Measurements from ENCODE around the gene ANGPTL2. TPM values are rescaled to one million over a fixed set of nuclear protein-coding genes. Genes with fewer than 3 reads are reported as not detected.

The ANGPTL2 gene
- total RNA-seq, 1 experiment from 2014 or later: 0.08 TPM

DNA sequence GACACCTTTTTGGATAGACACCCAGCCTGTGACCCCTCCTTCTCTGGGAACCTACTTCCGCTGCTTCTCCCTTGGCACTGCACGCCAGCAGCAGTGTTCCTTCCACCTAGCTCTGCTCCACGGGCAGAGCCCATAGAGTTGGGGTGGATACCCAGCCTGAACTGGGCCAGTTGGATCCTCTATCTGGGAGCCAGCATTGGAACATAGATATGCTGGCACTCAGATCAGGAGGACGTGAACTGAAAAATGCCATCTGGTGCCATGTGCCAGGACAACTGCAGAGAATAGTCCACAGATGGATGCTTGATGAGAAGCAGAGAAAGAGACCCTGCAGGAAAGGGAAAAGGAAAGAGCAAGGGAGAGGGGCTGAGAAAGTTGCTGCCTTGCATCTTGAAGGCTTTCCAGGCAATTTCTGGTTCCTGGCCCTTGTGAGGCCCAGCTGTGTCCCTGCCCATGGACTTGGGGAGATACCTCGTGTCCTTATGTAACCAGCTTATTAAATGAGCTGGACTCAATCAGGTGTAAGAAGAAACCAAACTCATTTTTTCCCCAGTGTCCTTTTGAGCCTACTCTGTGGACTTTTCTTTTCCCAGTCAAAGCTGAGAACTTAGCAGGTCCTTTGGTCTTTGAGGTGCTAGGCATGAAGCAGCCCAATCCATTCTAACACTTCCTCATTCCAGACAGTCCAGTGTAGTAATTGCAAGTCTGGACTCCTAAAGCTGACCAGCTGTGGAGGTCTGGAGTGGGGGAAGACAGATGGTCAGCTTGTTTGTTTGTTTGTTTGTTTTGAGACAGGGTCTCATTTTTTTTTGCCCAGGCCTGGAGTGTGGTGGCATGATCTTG lies 39.1 kb downstream of the ANGPTL2 start:
- ATAC-seq (no peak), DNase-seq (ENCODE audit: low read depth, low spot score) (no peak)
- no peak overlapping the region for H3K27ac ChIP-seq (ENCODE audit: low read length)
- no peaks in the 10 kb centered on the region for H3K4me1 ChIP-seq (ENCODE audit: control insufficient read depth, insufficient read depth, low read length)
- no peaks in the 10 kb centered on the region for H3K36me3 ChIP-seq (ENCODE audit: control insufficient read depth, insufficient read depth, low read length)
- no peak overlapping the region for H3K4me3 ChIP-seq (ENCODE audit: low read depth in 2 of 2, low read length in 2 of 2)
- in situ Hi-C loops (cut with HindIII; ENCODE audit: low pct_unique_long_range_greater_than_20kb, low sequenced_read_pairs): no loop called here
- H3K27me3 ChIP-seq (ENCODE audit: control insufficient read depth, insufficient read depth, low read length): no peaks in the 10 kb centered on the region
- intact Hi-C loops (cut with micrococcal nuclease; ENCODE audit: unreplicated experiment): no loop called here
- POLR2A ChIA-PET: interaction anchor here (0.6 kb wide), 1 partner anchor 114 kb away, joined by 3 read pairs; no protein-coding TSS in a partner anchor
- CTCF ChIA-PET: no interaction called here
- no TSS peak for BruUV-seq (replicated peaks)
- TF ChIP-seq POLR2AphosphoS5 (IDR thresholded peaks at IDR 0.05; ENCODE audit: low read depth, low read length) (no peak), CTCF (IDR thresholded peaks at IDR 0.05) (no peak), TCF7L2 (IDR thresholded peaks at IDR 0.05; ENCODE audit: low read depth, low read length) (no peak)
- TF ChIP-seq, protein P1, sequence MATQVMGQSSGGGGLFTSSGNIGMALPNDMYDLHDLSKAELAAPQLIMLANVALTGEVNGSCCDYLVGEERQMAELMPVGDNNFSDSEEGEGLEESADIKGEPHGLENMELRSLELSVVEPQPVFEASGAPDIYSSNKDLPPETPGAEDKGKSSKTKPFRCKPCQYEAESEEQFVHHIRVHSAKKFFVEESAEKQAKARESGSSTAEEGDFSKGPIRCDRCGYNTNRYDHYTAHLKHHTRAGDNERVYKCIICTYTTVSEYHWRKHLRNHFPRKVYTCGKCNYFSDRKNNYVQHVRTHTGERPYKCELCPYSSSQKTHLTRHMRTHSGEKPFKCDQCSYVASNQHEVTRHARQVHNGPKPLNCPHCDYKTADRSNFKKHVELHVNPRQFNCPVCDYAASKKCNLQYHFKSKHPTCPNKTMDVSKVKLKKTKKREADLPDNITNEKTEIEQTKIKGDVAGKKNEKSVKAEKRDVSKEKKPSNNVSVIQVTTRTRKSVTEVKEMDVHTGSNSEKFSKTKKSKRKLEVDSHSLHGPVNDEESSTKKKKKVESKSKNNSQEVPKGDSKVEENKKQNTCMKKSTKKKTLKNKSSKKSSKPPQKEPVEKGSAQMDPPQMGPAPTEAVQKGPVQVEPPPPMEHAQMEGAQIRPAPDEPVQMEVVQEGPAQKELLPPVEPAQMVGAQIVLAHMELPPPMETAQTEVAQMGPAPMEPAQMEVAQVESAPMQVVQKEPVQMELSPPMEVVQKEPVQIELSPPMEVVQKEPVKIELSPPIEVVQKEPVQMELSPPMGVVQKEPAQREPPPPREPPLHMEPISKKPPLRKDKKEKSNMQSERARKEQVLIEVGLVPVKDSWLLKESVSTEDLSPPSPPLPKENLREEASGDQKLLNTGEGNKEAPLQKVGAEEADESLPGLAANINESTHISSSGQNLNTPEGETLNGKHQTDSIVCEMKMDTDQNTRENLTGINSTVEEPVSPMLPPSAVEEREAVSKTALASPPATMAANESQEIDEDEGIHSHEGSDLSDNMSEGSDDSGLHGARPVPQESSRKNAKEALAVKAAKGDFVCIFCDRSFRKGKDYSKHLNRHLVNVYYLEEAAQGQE (IDR thresholded peaks at IDR 0.05; ENCODE audit: insufficient read depth in 1 of 2, low read depth in 2 of 2, low read length in 1 of 2): no peak
- no peaks in the 10 kb centered on the region for H3K9me3 ChIP-seq (ENCODE audit: control insufficient read depth, insufficient read depth, low read depth, low read length)

DNA sequence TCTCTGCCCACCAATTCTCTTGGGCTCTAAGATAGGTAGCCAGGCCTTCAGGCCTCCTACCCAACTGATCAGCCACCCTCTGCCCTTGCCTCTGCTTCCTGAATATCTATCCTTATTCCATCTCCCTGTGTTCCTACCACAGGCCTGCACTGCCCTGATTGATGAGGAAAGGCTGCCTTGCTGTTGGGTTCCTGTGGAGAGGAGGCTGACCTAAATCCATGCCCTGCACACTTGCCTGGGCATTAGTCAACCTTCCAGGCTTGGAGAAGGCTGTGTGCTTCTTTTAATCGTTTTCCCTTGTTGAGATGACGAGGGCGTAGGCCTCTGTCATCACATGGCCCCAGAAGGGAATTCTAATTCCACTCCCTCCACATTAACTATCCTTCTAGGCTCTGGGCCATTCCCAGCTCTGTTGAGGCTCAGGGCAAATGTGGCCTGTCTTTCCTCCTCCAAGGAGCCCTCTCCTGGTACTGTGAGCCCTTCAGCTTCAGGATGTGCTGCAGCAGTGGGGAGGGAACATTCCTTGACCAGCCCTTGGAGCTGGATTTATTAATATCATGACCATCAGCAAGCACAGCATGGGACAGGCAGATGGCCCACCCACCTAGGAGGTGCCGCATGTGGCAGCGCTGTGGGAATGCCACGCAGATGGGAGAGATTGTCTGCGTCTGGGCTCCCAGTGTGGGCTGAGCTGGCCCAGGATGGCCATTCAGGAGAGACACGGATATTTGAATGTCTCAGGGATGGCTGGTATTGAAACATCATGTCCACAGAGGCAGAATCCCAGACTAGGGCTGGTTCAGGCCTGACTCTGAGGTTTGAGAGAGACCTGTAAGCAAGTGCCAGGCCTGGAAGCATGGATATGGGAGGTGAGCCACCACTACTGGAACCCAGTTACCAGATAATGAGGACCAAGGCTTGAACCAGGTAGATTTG lies 40.9 kb downstream of the ANGPTL2 start:
- TF ChIP-seq CTCF (IDR thresholded peaks at IDR 0.05) (no peak), POLR2AphosphoS5 (IDR thresholded peaks at IDR 0.05; ENCODE audit: low read depth, low read length) (no peak), SIN3A (IDR thresholded peaks at IDR 0.05; ENCODE audit: borderline replicate concordance, insufficient read depth, low read depth, low read length) (no peak), TCF7L2 (IDR thresholded peaks at IDR 0.05; ENCODE audit: low read depth, low read length) (no peak)
- TF ChIP-seq, protein P1 (IDR thresholded peaks at IDR 0.05; ENCODE audit: insufficient read depth in 1 of 2, low read depth in 2 of 2, low read length in 1 of 2): no peak
- POLR2A ChIA-PET: no interaction called here
- Histone ChIP-seq H3K4me3 (ENCODE audit: low read depth in 2 of 2, low read length in 2 of 2) (no peak overlapping the region), H3K4me1 (ENCODE audit: control insufficient read depth, insufficient read depth, low read length) (peaks cover 3% of the 10 kb centered on the region; the same call in 1 of the 2 replicates), H3K27ac (ENCODE audit: low read length) (no peak overlapping the region), H3K9me3 (ENCODE audit: control insufficient read depth, insufficient read depth, low read depth, low read length) (no peaks in the 10 kb centered on the region), H3K36me3 (ENCODE audit: control insufficient read depth, insufficient read depth, low read length) (no peaks in the 10 kb centered on the region), H3K27me3 (ENCODE audit: control insufficient read depth, insufficient read depth, low read length) (no peaks in the 10 kb centered on the region)
- CTCF ChIA-PET: no interaction called here
- ATAC-seq (no peak), DNase-seq (ENCODE audit: low read depth, low spot score) (no peak)
- intact Hi-C loops (cut with micrococcal nuclease; ENCODE audit: unreplicated experiment): no loop called here
- no TSS peak for BruUV-seq (replicated peaks)
- in situ Hi-C loops (cut with HindIII; ENCODE audit: low pct_unique_long_range_greater_than_20kb, low sequenced_read_pairs): no loop called here

Data from Panc1 (cell line).